ENCODE results near the gene ANXA2R. TPM values are rescaled to one million over a fixed set of nuclear protein-coding genes. Genes with fewer than 3 reads are reported as not detected.

Gene ANXA2R
- total and polyA plus RNA-seq, 2 of the 4 experiments (the other 2 are of a cell fraction) = 1.3 to 3.6 TPM

GRCh38 chr5:43000111-43000840 lies 39.8 kb downstream of the ANXA2R start:
- intact Hi-C loops (cut with micrococcal nuclease) = no loop called here
- H2BK20ac ChIP-seq (ENCODE audit: low read depth, low read length) = peak overlapping the region; percentile 84
- peak; percentile 59 for DNase-seq
- H3K27ac ChIP-seq (ENCODE audit: insufficient read depth, low read length) = peak overlapping the region; percentile 41
- no peaks in the 10 kb centered on the region for H3K36me3 ChIP-seq (ENCODE audit: control insufficient read depth, insufficient read depth, low read length)
- peak overlapping the region; percentile 90 for H3K4me2 ChIP-seq (ENCODE audit: low read depth, low read length)
- 4% methylated on average over 17 of the region's 40 CpGs; no CpG with 5 or more reads in 1 of the 2 experiments for WGBS, 2 experiments (ENCODE audit: extremely low coverage in 2 of 2, insufficient read length in 1 of 2)
- H3K27me3 ChIP-seq (ENCODE audit: control insufficient read depth, insufficient read depth, low read length) = no peaks in the 10 kb centered on the region
- no peaks in the 10 kb centered on the region for H3K9me1 ChIP-seq (ENCODE audit: insufficient read depth, low read length)
- TF ChIP-seq MAZ (IDR thresholded peaks at IDR 0.05; ENCODE audit: borderline replicate concordance, low read depth, low read length) = no peak
- TF ChIP-seq CHD1 (IDR thresholded peaks at IDR 0.05; ENCODE audit: low read depth, low read length) = no peak
- no peak for TF ChIP-seq NFE2L2 (IDR thresholded peaks at IDR 0.05; ENCODE audit: low read depth, low read length)
- TF ChIP-seq ELK1 (IDR thresholded peaks at IDR 0.05; ENCODE audit: borderline replicate concordance, low read depth, low read length) = no peak
- TF ChIP-seq FOS (IDR thresholded peaks at IDR 0.05; ENCODE audit: low read depth, low read length) = no peak
- TF ChIP-seq RCOR1 (IDR thresholded peaks at IDR 0.05; ENCODE audit: insufficient replicate concordance, low read length) = no peak
- no peak for TF ChIP-seq MAFK (IDR thresholded peaks at IDR 0.05; ENCODE audit: low read depth, low read length)
- TF ChIP-seq, protein P1, sequence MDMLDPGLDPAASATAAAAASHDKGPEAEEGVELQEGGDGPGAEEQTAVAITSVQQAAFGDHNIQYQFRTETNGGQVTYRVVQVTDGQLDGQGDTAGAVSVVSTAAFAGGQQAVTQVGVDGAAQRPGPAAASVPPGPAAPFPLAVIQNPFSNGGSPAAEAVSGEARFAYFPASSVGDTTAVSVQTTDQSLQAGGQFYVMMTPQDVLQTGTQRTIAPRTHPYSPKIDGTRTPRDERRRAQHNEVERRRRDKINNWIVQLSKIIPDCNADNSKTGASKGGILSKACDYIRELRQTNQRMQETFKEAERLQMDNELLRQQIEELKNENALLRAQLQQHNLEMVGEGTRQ (IDR thresholded peaks at IDR 0.05; ENCODE audit: low read depth, low read length) = no peak
- no peak for TF ChIP-seq SMC3 (IDR thresholded peaks at IDR 0.05; ENCODE audit: low read depth, low read length)
- H3K14ac ChIP-seq (replicated peaks; ENCODE audit: low read depth, low read length) = peak overlapping the region; percentile 79
- H3K23ac ChIP-seq (ENCODE audit: low read depth, low read length) = peak overlapping the region; percentile 98
- peak overlapping the region; percentile 27 for H3K4me3 ChIP-seq (ENCODE audit: insufficient read depth, low read depth, low read length)
- H4K20me1 ChIP-seq (ENCODE audit: insufficient read depth, low read length) = no peaks in the 10 kb centered on the region
- H2AK9ac ChIP-seq (replicated peaks; ENCODE audit: low read depth, low read length, poor library complexity) = peak overlapping the region; percentile 70
- peak overlapping the region; percentile 20; the same call in 1 of the 2 replicates for H3K56ac ChIP-seq (ENCODE audit: extremely low read depth, insufficient read depth, low read length)
- ATAC-seq (ENCODE audit: low read depth) = peak; percentile 71
- dilution Hi-C loops (cut with HindIII; ENCODE audit: low sequenced_read_pairs, unreplicated experiment) = no loop called here
- H4K5ac ChIP-seq (ENCODE audit: low read depth, low read length) = peak overlapping the region; percentile 62
- H3K79me1 ChIP-seq (ENCODE audit: low read depth in 1 of 2, low read length in 2 of 2) = peaks cover 0 to 33% of the 10 kb centered on the region in 2 experiments; a peak in 3 of 4 replicates
- peak overlapping the region; percentile 65 for H2BK5ac ChIP-seq (ENCODE audit: low read depth, low read length, poor library complexity, severe bottlenecking)
- H3K18ac ChIP-seq (ENCODE audit: low read depth, low read length) = peak overlapping the region; percentile 69
- POLR2A ChIA-PET (ENCODE audit: unreplicated experiment) = no interaction called here
- no TSS peak for BruUV-seq (replicated peaks)
- H4K91ac ChIP-seq (ENCODE audit: insufficient read depth, low read depth, low read length) = peak overlapping the region; percentile 54; the same call in 1 of the 2 replicates
- CTCF ChIA-PET = no interaction called here
- peaks cover 4% of the 10 kb centered on the region; the same call in 1 of the 2 replicates for H3K4me1 ChIP-seq (ENCODE audit: control insufficient read depth, insufficient read depth, low read length)
- H3K9ac ChIP-seq (ENCODE audit: low read depth, low read length) = peak overlapping the region; percentile 56
- H2AFZ ChIP-seq (replicated peaks; ENCODE audit: low read length, poor library complexity) = peak overlapping the region; percentile 91
- H2BK120ac ChIP-seq (ENCODE audit: low read depth, low read length) = peak overlapping the region; percentile 92
- H4K8ac ChIP-seq (ENCODE audit: low read depth in 2 of 2, low read length in 2 of 2) = peak overlapping the region; percentile 20 to 93; a peak in 3 of 4 replicates
- H3K9me3 ChIP-seq (ENCODE audit: control insufficient read depth, insufficient read depth, low read length) = no peaks in the 10 kb centered on the region
- in situ Hi-C loops (cut with MboI; ENCODE audit: low sequenced_read_pairs) = no loop called here
- H3K4ac ChIP-seq (ENCODE audit: low read depth, low read length) = peak overlapping the region; percentile 89
- peak overlapping the region; percentile 67; the same call in 2 of the 3 replicates for H2BK15ac ChIP-seq (ENCODE audit: low read depth, low read length)
- 0 out of 2 replicates have a peak overlapping the region, but pooled peaks have one; percentile 22 for H2AK5ac ChIP-seq (ENCODE audit: low read depth, low read length)
